PC-9 (cell line): ENCODE results near the gene PRMT5. TPM values are rescaled to one million over a fixed set of nuclear protein-coding genes. Genes with fewer than 3 reads are reported as not detected.
A peak's percentile ranks its signal among the peaks of the same experiment; 100 is the strongest.

Experiments
- BruUV-seq: library from RNA; stranded (reverse); fragments of 400-500 nt; replicated peaks from 2 replicates; lab custom pipeline; 2021; lab: Mats Ljungman, UMichigan
- CTCF ChIA-PET: fragments of 300-600 bp; sonication (Branson Sonifier 250); formaldehyde crosslinking; loops from one replicate; lab custom pipeline; 2022; ENCODE audit warnings: antibody characterized with exemption; lab: Charles Lee
- POLR2A ChIA-PET: fragments of 300-600 bp; sonication (Branson Sonifier 250); formaldehyde crosslinking; loops from one replicate; lab custom pipeline; 2022; ENCODE audit warnings: antibody characterized with exemption; ENCODE audit not compliant: unreplicated experiment; lab: Charles Lee
- DNase-seq, 2 experiments: peaks; one replicate each; pipeline versions ENCODE4 v3.0.0 to v3.0.0-alpha.2; 2015 to 2022; ENCODE audit warnings: mixed read lengths in 1 of 2
- H2AFZ ChIP-seq: fragments of 200-600 bp; sonication (generic); 2 replicates; pipeline ENCODE4 v1.8.1; 2017; ENCODE audit warnings: antibody characterized with exemption
- H3F3A ChIP-seq: fragments of 200-600 bp; sonication (generic); 2 replicates; pipeline ENCODE4 v1.8.1; 2017; ENCODE audit warnings: antibody characterized with exemption, mild to moderate bottlenecking, low read depth; ENCODE audit not compliant: insufficient read depth
- H3K27ac ChIP-seq: fragments of 200-600 bp; sonication (generic); 2 replicates; pipeline ENCODE4 v1.6.1; 2016; ENCODE audit warnings: mixed run types
- H3K27me3 ChIP-seq: fragments of 200-600 bp; sonication (generic); 2 replicates; pipeline ENCODE4 v1.6.1; 2016; ENCODE audit warnings: low read depth, mixed run types; ENCODE audit not compliant: insufficient read depth
- H3K36me3 ChIP-seq: fragments of 200-600 bp; sonication (generic); 2 replicates; pipeline ENCODE4 v1.6.1; 2016; ENCODE audit warnings: low read depth, mixed run types
- H3K4me1 ChIP-seq: fragments of 200-600 bp; sonication (generic); replicated peaks from 2 replicates; pipeline ENCODE4 v1.6.1; 2016; ENCODE audit warnings: mixed run types; ENCODE audit not compliant: insufficient read depth
- H3K4me2 ChIP-seq: fragments of 200-600 bp; sonication (generic); 2 replicates; pipeline ENCODE4 v1.6.1; 2017; ENCODE audit warnings: mixed run types
- H3K4me3 ChIP-seq: fragments of 200-600 bp; sonication (generic); 2 replicates; pipeline ENCODE4 v1.6.1; 2016; ENCODE audit warnings: mixed run types
- H3K79me2 ChIP-seq: fragments of 200-600 bp; sonication (generic); 2 replicates; pipeline ENCODE4 v1.6.1; 2017; ENCODE audit warnings: low read depth, mixed run types
- H3K9me2 ChIP-seq: fragments of 200-600 bp; sonication (generic); 2 replicates; pipeline ENCODE4 v1.8.1; 2017; ENCODE audit warnings: mild to moderate bottlenecking; ENCODE audit not compliant: insufficient read depth
- H3K9me3 ChIP-seq: fragments of 200-600 bp; sonication (generic); 2 replicates; pipeline ENCODE4 v1.8.1; 2016; ENCODE audit warnings: low read depth; ENCODE audit not compliant: insufficient read depth
- H4K20me1 ChIP-seq: fragments of 200-600 bp; sonication (generic); 2 replicates; pipeline ENCODE4 v1.8.1; 2017; ENCODE audit not compliant: insufficient read depth
- EZH2 ChIP-seq: fragments of 200-600 bp; sonication (generic); IDR thresholded peaks from 2 replicates; pipeline ENCODE4 v1.8.0; 2017; ENCODE audit warnings: antibody characterized with exemption, low read depth
- intact Hi-C: fragments of 100-400 bp; cut with micrococcal nuclease; formaldehyde crosslinking; loops from one replicate; pipeline ENCODE4 v1.10.0; 2022; ENCODE audit not compliant: unreplicated experiment
- total RNA-seq: library from RNA; stranded (reverse); gene quantifications from 2 replicates; pipeline ENCODE4 v1.2.3, GENCODE V29; 2021
- TF ChIP-seq, protein P1 (sequence below): fragments of 200-600 bp; sonication (generic); conservative IDR thresholded peaks from 2 replicates; pipeline ENCODE4 v1.6.1; 2017; ENCODE audit warnings: mixed run types, antibody characterized with exemption, mild to moderate bottlenecking, moderate library complexity

The PRMT5 gene
- total RNA-seq, 1 experiment from 2014 or later: 73.2 TPM

DNA sequence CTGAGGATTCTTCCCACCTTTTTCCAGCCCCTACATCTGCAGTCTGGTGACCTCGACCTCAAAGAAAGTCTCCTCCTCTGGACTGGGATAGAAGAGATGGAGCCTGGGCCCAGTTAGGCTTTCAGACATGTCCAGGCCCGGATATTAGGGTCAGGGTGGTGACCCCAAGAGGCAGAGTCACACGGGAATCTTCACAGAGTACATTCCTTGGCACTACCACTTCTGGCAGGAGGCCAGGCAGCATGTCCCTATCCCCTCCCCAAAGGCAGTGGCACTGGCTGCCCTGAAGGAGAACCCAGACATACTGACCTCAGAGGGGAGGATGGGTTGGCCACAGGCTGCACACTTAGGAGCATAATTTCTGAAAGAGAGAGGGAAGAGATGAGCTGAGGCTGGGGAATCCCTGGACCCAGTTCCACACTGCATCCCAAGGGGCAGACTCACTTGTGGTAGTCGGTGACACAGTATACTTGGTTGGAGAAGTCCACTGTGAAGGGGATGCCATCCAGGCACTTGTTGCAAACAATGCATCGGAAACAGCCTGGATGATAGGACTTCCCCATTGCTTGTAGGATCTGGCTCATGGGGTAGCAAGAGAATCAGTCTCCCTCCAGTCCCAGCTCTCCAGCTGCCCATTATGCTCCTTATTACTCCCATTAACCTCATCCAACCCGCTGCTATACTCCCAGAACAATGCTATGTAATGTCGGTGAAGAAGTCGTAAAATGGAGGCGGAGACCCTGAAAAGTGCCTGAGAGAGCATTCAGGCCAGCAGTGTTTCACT lies 45.5 kb upstream of the PRMT5 start:
- ChIA-PET CTCF (interaction anchor here (2.7 kb wide), 1 partner anchor 12 kb away, joined by 12 read pairs; no protein-coding TSS in a partner anchor), POLR2A (interaction anchor here (0.6 kb wide), 1 partner anchor 385 kb away, joined by 3 read pairs; the partner anchor contains the start of gene DAD1)
- intact Hi-C loops: no loop called here
- Histone ChIP-seq H4K20me1 (no peaks in the 10 kb centered on the region), H3K4me3 (no peak overlapping the region), H3K4me2 (no peak overlapping the region), H3K27me3 (no peaks in the 10 kb centered on the region), H3K27ac (no peak overlapping the region), H3K9me2 (no peaks in the 10 kb centered on the region), H3K79me2 (peaks cover 5% of the 10 kb centered on the region), H3K36me3 (peaks cover 5% of the 10 kb centered on the region), H3K4me1 (peaks cover 39% of the 10 kb centered on the region), H3F3A (peaks cover 24% of the 10 kb centered on the region), H2AFZ (no peak overlapping the region), H3K9me3 (no peaks in the 10 kb centered on the region)
- peak in 1 of 2 experiments; percentile 17 for DNase-seq
- BruUV-seq: no TSS peak
- TF ChIP-seq, protein P1, sequence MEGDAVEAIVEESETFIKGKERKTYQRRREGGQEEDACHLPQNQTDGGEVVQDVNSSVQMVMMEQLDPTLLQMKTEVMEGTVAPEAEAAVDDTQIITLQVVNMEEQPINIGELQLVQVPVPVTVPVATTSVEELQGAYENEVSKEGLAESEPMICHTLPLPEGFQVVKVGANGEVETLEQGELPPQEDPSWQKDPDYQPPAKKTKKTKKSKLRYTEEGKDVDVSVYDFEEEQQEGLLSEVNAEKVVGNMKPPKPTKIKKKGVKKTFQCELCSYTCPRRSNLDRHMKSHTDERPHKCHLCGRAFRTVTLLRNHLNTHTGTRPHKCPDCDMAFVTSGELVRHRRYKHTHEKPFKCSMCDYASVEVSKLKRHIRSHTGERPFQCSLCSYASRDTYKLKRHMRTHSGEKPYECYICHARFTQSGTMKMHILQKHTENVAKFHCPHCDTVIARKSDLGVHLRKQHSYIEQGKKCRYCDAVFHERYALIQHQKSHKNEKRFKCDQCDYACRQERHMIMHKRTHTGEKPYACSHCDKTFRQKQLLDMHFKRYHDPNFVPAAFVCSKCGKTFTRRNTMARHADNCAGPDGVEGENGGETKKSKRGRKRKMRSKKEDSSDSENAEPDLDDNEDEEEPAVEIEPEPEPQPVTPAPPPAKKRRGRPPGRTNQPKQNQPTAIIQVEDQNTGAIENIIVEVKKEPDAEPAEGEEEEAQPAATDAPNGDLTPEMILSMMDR: no peak
- no peak for TF ChIP-seq EZH2

DNA sequence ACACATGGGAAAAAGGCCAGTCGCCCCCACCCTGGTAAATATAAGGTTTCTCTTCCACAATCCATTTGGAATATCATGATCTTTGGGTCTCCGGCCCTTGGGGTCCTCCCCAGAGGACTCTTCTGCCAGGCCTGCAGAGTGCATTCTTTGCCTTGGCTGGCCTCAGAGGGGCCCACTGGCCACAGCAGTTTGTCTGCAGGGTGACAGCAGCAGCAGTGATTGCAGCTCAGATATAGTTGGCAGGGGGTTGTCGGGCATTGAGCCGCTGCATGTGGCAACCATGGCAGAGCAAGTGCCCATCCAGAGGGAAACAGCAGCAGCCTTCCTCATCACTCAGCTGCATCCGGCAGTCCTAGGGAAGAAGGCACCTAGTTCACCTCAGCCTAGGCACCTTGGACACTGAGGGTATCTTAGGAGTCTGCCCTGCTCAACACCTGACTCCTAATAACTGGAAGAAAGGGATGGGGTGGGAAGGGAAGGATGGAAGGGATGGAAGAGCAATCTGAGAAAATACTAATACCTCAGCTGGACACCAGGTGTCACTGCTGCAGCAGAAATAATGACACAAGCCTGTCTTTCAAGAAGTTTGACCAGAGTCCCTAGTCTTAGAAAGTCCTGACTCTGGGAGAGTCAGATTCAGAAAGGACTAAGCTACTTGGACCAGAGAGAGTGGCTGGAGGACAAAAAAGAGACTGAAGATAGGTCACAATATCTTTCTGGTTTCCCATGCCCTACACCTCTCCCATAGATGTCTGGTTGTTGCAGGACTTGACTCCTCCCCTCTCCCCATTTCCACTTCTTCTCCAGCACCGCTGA lies 44.2 kb upstream of the PRMT5 start:
- CTCF ChIA-PET: interaction anchor here (0.6 to 2.0 kb wide), 6 partner anchors 9 to 95 kb away, joined by 3 to 12 read pairs (median 5); partner anchors contain the start of genes AJUBA and CDH24
- Histone ChIP-seq H4K20me1 (no peaks in the 10 kb centered on the region), H3K9me3 (no peaks in the 10 kb centered on the region), H3K4me3 (no peak overlapping the region), H3K4me2 (no peak overlapping the region), H3K4me1 (peaks cover 26% of the 10 kb centered on the region), H3K27ac (no peak overlapping the region), H3K36me3 (peaks cover 5% of the 10 kb centered on the region), H3K27me3 (no peaks in the 10 kb centered on the region), H3K79me2 (no peaks in the 10 kb centered on the region), H2AFZ (no peak overlapping the region), H3F3A (peaks cover 13% of the 10 kb centered on the region), H3K9me2 (no peaks in the 10 kb centered on the region)
- no TSS peak for BruUV-seq
- intact Hi-C loops: loop anchor here (1.0 kb wide), 1 partner anchor 10 kb away; no protein-coding TSS in a partner anchor
- TF ChIP-seq EZH2: no peak
- TF ChIP-seq, protein P1: peak; percentile 70
- POLR2A ChIA-PET: no interaction called here
- peak in 1 of 2 experiments; percentile 44 for DNase-seq

DNA sequence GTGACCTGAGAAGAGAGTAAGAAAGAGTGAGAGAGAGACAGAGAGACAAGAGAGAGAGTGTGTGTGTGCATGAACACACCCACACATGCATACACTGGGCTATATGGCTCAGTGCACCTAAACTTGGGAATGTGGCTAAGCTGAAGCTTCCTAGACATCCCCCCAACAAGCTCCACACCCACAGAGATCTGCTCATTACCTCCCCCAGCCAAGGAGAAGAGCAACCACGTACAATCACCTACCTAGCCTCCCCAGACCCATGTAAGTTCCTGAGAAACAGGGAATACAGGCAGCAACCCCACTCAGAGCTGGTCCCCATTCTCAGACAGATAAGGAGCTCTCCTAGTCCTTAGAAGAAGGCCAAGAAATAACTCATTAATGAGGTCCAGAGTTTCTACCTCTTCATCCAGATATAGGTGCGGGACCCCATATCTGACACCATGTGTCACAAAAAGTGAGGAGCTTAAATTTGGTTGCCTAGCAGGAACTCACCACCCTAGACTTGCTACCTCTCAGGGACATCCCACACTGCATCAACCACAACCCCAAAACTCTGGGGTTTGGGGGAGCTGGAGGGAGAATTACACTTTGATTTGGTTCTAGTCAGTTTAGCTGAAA lies 43.2 kb upstream of the PRMT5 start:
- ChIA-PET POLR2A (interaction anchor here (0.6 kb wide), 1 partner anchor 13 kb away, joined by 8 read pairs; no protein-coding TSS in a partner anchor), CTCF (interaction anchor here (2.0 kb wide), 1 partner anchor 14 kb away, joined by 9 read pairs; no protein-coding TSS in a partner anchor)
- Histone ChIP-seq H3K4me1 (peaks cover 16% of the 10 kb centered on the region), H3K36me3 (peaks cover 5% of the 10 kb centered on the region), H3K9me2 (no peaks in the 10 kb centered on the region), H2AFZ (no peak overlapping the region), H3K4me3 (no peak overlapping the region), H3K4me2 (no peak overlapping the region), H3K27me3 (no peaks in the 10 kb centered on the region), H3F3A (peaks cover 5% of the 10 kb centered on the region), H4K20me1 (no peaks in the 10 kb centered on the region), H3K9me3 (no peaks in the 10 kb centered on the region), H3K79me2 (no peaks in the 10 kb centered on the region), H3K27ac (no peak overlapping the region)
- intact Hi-C loops: no loop called here
- no peak for DNase-seq
- no TSS peak for BruUV-seq
- TF ChIP-seq EZH2: no peak
- TF ChIP-seq, protein P1: no peak
